Brain microvascular endothelial cell (primary cell): ENCODE data around the gene SEMA3D.
"Not testable (repeated sequence)": the region's sequence is repeated elsewhere in the genome, so short reads cannot be mapped to it uniquely, and the experiment has no call there.

Experiments
- DNase-seq: peaks from one replicate; pipeline ENCODE4 v3.0.0-alpha.2; 2020
- H3K27ac ChIP-seq: fragments of 250-450 bp; sonication (Bioruptor Pico); 2 replicates; pipeline ENCODE4 v1.5.1; 2020; ENCODE audit warnings: mild to moderate bottlenecking, moderate library complexity
- H3K27me3 ChIP-seq: fragments of 250-450 bp; sonication (Bioruptor Pico); replicated peaks from 2 replicates; pipeline ENCODE4 v1.5.1; 2020; ENCODE audit warnings: mild to moderate bottlenecking
- H3K36me3 ChIP-seq: fragments of 250-450 bp; sonication (Bioruptor Pico); replicated peaks from 2 replicates; pipeline ENCODE4 v1.5.1; 2020; ENCODE audit warnings: mild to moderate bottlenecking
- H3K4me3 ChIP-seq: 2 replicates; pipeline ENCODE4 v1.5.1; 2011; ENCODE audit warnings: low read depth, mild to moderate bottlenecking, control low read depth, low read length, moderate library complexity
- in situ Hi-C: cut with HindIII; loops from 2 replicates; pipeline ENCODE4 v1.10.0; 2017; ENCODE audit warnings: low sequenced_read_pairs, low pct_ligation_motif_present
- TF ChIP-seq, protein P1 (sequence below): IDR thresholded peaks from 2 replicates; pipeline ENCODE4 v1.5.1; 2011; ENCODE audit warnings: low read depth, mild to moderate bottlenecking, moderate library complexity, low read length, control low read depth, inconsistent platforms; ENCODE audit errors: missing control alignments

Gene SEMA3D

DNA sequence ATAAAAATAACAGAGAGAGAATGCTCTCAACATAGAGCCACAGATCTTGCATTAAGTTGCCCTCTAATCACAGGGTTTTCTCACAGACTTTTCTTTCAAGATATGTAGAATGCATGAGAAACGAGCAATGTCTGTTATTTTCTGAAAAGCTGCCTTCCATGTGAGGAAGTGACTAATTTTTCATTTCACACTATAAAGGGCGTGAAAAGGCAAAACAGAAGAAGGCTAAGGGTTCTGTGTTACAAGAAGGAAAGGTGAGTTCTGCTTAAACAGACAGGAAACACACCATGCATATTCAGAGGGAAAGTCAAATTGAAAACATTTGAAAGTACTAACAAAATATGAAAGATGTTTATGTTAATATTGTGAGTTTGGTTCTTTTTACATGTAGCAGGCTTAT, 189.2 kb downstream of the SEMA3D start:
- TF ChIP-seq, protein P1, sequence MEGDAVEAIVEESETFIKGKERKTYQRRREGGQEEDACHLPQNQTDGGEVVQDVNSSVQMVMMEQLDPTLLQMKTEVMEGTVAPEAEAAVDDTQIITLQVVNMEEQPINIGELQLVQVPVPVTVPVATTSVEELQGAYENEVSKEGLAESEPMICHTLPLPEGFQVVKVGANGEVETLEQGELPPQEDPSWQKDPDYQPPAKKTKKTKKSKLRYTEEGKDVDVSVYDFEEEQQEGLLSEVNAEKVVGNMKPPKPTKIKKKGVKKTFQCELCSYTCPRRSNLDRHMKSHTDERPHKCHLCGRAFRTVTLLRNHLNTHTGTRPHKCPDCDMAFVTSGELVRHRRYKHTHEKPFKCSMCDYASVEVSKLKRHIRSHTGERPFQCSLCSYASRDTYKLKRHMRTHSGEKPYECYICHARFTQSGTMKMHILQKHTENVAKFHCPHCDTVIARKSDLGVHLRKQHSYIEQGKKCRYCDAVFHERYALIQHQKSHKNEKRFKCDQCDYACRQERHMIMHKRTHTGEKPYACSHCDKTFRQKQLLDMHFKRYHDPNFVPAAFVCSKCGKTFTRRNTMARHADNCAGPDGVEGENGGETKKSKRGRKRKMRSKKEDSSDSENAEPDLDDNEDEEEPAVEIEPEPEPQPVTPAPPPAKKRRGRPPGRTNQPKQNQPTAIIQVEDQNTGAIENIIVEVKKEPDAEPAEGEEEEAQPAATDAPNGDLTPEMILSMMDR = no peak
- H3K36me3 ChIP-seq = no peaks in the 10 kb centered on the region
- in situ Hi-C loops = no loop called here
- no peak for DNase-seq
- H3K27me3 ChIP-seq = no peaks in the 10 kb centered on the region
- H3K27ac ChIP-seq = no peak overlapping the region
- H3K4me3 ChIP-seq = no peak overlapping the region

DNA sequence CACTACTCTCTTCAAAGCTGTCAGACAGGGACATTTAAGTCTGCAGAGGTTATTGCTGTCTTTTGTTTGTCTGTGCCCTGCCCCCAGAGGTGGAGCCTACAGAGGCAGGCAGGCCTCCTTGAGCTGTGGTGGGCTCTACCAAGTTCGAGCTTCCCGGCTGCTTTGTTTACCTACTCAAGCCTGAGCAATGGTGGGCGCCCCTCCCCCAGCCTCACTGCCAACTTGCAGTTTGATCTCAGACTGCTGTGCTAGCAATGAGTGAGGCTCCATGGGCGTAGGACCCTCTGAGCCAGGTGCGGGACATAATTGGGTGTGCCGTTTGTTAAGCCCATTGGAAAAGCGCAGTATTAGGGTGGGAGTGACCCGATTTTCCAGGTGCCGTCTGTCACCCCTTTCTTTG, 193.9 kb downstream of the SEMA3D start:
- in situ Hi-C loops, H3K4me3 ChIP-seq, H3K27ac ChIP-seq, H3K36me3 ChIP-seq, DNase-seq, H3K27me3 ChIP-seq: not testable (repeated sequence)

GRCh38 chr7:84985073-84985784, 201.6 kb downstream of the SEMA3D start:
- in situ Hi-C loops = no loop called here
- DNase-seq = no peak
- Histone ChIP-seq H3K36me3 (no peaks in the 10 kb centered on the region), H3K27me3 (no peaks in the 10 kb centered on the region), H3K27ac (no peak overlapping the region), H3K4me3 (no peak overlapping the region)
- TF ChIP-seq, protein P1 = peak; percentile 8

- Histone ChIP-seq H3K27ac (no peak overlapping the region), H3K4me3 (no peak overlapping the region), H3K36me3 (no peaks in the 10 kb centered on the region), H3K27me3 (no peaks in the 10 kb centered on the region)
- no peak for DNase-seq
- in situ Hi-C loops = no loop called here
- TF ChIP-seq, protein P1 = no peak
Measured at GRCh38 chr7:84982199-84982598, 204.7 kb downstream of the SEMA3D start.

DNA sequence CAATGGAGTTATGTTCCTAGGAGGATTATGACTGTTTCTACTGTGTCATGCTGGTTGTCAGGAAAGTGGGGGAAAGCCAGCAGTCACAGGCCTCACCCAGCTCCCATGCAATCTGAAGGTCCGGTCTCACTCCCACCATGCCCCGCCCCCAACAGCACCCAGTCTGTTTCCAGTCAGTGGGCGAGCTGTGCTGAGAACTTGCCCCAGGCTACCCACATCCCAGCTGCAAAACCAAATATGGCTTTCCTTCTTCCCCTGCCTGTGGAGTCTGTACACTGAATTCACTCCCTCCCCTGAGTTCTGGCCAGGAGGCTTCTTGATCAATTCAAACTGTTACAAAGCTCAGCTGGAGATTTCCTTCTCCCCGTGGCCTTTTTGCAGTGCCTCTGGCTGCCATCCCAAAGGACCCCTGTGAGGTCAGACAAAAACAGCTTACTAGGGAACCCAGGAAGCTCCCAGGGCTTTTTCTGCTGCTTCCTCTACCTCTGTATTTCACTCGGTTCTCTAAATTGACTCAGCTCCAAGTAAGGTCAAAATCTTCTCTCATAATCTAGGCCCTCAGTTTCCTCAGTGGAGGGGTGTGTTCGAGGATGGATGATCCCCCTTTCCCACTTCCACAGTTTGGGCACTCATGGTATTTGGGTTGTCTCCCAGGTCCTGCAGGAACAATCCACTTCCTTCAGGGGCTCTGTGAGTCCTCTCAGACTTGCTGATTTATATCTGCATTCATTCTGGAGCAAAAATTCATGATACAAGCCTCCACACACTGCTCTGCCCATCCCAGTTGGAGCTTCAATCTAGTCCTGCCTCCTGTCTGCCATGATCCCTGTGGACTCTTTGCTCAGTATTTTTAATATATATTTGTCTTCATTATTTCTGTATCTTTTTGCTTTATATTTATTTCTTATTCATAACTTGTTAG, 205.5 kb downstream of the SEMA3D start:
- Histone ChIP-seq H3K36me3 (no peaks in the 10 kb centered on the region), H3K27me3 (no peaks in the 10 kb centered on the region), H3K4me3 (no peak overlapping the region), H3K27ac (no peak overlapping the region)
- DNase-seq = no peak
- in situ Hi-C loops = no loop called here
- TF ChIP-seq, protein P1 = no peak

- H3K36me3 ChIP-seq = no peaks in the 10 kb centered on the region
- no peaks in the 10 kb centered on the region for H3K27me3 ChIP-seq
- DNase-seq = no peak
- in situ Hi-C loops = no loop called here
- H3K4me3 ChIP-seq = no peak overlapping the region
- H3K27ac ChIP-seq = no peak overlapping the region
- TF ChIP-seq, protein P1 = no peak
Measured at GRCh38 chr7:84975586-84976185, 211.2 kb downstream of the SEMA3D start.
